GM23338 (cell line): ENCODE measurements around the gene CTAGE9. TPM values are rescaled to one million over a fixed set of nuclear protein-coding genes. Genes with fewer than 3 reads are reported as not detected.

Experiments used
- ATAC-seq: fragments of 200-7000 bp; cut with Tn5 transposase; 3 replicates; pipeline ENCODE4 v1.9.1; 2020
- DNase-seq: peaks from one replicate; pipeline ENCODE4 v3.0.0-alpha.2; 2015; ENCODE audit warnings: low spot score
- H2AFZ ChIP-seq: fragments of 200-600 bp; sonication (generic); 2 replicates; pipeline ENCODE4 v1.8.0; 2016; ENCODE audit warnings: antibody characterized with exemption, mild to moderate bottlenecking, moderate library complexity
- H3F3A ChIP-seq: fragments of 200-600 bp; sonication (generic); replicated peaks from 2 replicates; pipeline ENCODE4 v1.8.0; 2017; ENCODE audit warnings: antibody characterized with exemption, mixed run types, low read depth
- H3K27ac ChIP-seq: fragments of 200-600 bp; sonication (generic); 2 replicates; pipeline ENCODE4 v1.6.1; 2016; ENCODE audit warnings: low read depth
- H3K27me3 ChIP-seq: fragments of 200-600 bp; sonication (generic); 2 replicates; pipeline ENCODE4 v1.8.0; 2016; ENCODE audit warnings: mild to moderate bottlenecking, mixed run types, moderate library complexity; ENCODE audit not compliant: insufficient read depth
- H3K36me3 ChIP-seq: fragments of 200-600 bp; sonication (generic); 2 replicates; pipeline ENCODE4 v1.8.0; 2016; ENCODE audit warnings: mild to moderate bottlenecking; ENCODE audit not compliant: insufficient read depth
- H3K4me1 ChIP-seq: fragments of 200-600 bp; sonication (generic); 2 replicates; pipeline ENCODE4 v1.8.0; 2016; ENCODE audit warnings: mild to moderate bottlenecking, moderate library complexity; ENCODE audit not compliant: insufficient read depth
- H3K4me2 ChIP-seq: fragments of 200-600 bp; sonication (generic); 2 replicates; pipeline ENCODE4 v1.7.1; 2017; ENCODE audit warnings: mixed run types
- H3K4me3 ChIP-seq: fragments of 200-600 bp; sonication (generic); 2 replicates; pipeline ENCODE4 v1.6.1; 2016; ENCODE audit warnings: mixed run types
- H3K79me2 ChIP-seq: fragments of 200-600 bp; sonication (generic); replicated peaks from 2 replicates; pipeline ENCODE4 v1.8.0; 2017; ENCODE audit warnings: mild to moderate bottlenecking; ENCODE audit not compliant: insufficient read depth
- H3K9me2 ChIP-seq: fragments of 200-600 bp; sonication (generic); 2 replicates; pipeline ENCODE4 v1.8.0; 2017; ENCODE audit not compliant: insufficient read depth
- H4K20me1 ChIP-seq: fragments of 200-600 bp; sonication (generic); replicated peaks from 2 replicates; pipeline ENCODE4 v1.8.0; 2017; ENCODE audit warnings: mild to moderate bottlenecking; ENCODE audit not compliant: insufficient read depth
- H3K27ac Mint-ChIP-seq: 2 replicates; pipeline ENCODE4 v1.8.0; 2020; ENCODE audit warnings: inconsistent platforms, mild to moderate bottlenecking, moderate library complexity, mixed read lengths
- H3K27me3 Mint-ChIP-seq: 3 replicates; pipeline ENCODE4 v1.8.0; 2022; ENCODE audit warnings: low read depth, mild to moderate bottlenecking, moderate library complexity, mixed read lengths, inconsistent platforms; ENCODE audit not compliant: insufficient read depth, poor library complexity
- H3K36me3 Mint-ChIP-seq: 3 replicates; pipeline ENCODE4 v1.8.0; 2021; ENCODE audit warnings: low read depth, mild to moderate bottlenecking, inconsistent platforms, moderate library complexity, mixed read lengths
- H3K4me1 Mint-ChIP-seq: 3 replicates; pipeline ENCODE4 v1.8.0; 2020; ENCODE audit warnings: mild to moderate bottlenecking, inconsistent platforms, mixed read lengths
- H3K4me3 Mint-ChIP-seq: 3 replicates; pipeline ENCODE4 v1.8.0; 2021; ENCODE audit warnings: moderate library complexity, mild to moderate bottlenecking, inconsistent platforms, mixed read lengths
- H3K9me3 Mint-ChIP-seq: 3 replicates; pipeline ENCODE4 v1.8.0; 2020; ENCODE audit warnings: moderate library complexity, mild to moderate bottlenecking, inconsistent platforms, mixed read lengths
- EZH2 ChIP-seq: fragments of 200-600 bp; sonication (generic); IDR thresholded peaks from one replicate; pipeline ENCODE4 v1.8.0; 2017; ENCODE audit warnings: antibody characterized with exemption, mild to moderate bottlenecking, low read depth; ENCODE audit not compliant: unreplicated experiment
- EZH2phosphoT487 ChIP-seq: fragments of 200-600 bp; sonication (generic); IDR thresholded peaks from one replicate; pipeline ENCODE4 v1.8.1; 2018; ENCODE audit warnings: antibody characterized with exemption; ENCODE audit not compliant: unreplicated experiment
- NANOG ChIP-seq: IDR thresholded peaks from 2 replicates; pipeline ENCODE4 v1.6.1; 2016; ENCODE audit warnings: antibody characterized with exemption, borderline replicate concordance
- STAT1 ChIP-seq: IDR thresholded peaks from one replicate; pipeline ENCODE4 v1.6.1; 2016; ENCODE audit warnings: antibody characterized with exemption; ENCODE audit not compliant: unreplicated experiment
- ZNF331 ChIP-seq: fragments of 250-450 bp; sonication (Bioruptor Pico); IDR thresholded peaks from 2 replicates; pipeline ENCODE4 v1.5.0; 2020; ENCODE audit warnings: low read depth, mild to moderate bottlenecking, moderate library complexity
- polyA plus RNA-seq: library from polyadenylated mRNA; unstranded; fragments of >200 nt; fragmentation: Nextera tagmentation; extraction: Ambion mirVana; gene quantifications from 2 replicates; pipeline ENCODE4 v1.2.1, GENCODE V29; 2016
- total RNA-seq: library from RNA; depleted of rRNA; stranded (reverse); fragments of >200 nt; shearing (Covaris generic); gene quantifications from 2 replicates; pipeline ENCODE4 v1.2.3, GENCODE V29; 2014
- TF ChIP-seq, protein P1 (sequence below): fragments of 250-450 bp; sonication (Bioruptor Pico); IDR thresholded peaks from 2 replicates; pipeline ENCODE4 v1.5.0; 2020; ENCODE audit warnings: mild to moderate bottlenecking, moderate library complexity
- TF ChIP-seq, protein P2 (sequence below), 2 experiments: fragments of 200-600 bp in 1 of 2; sonication (generic) in 1 of 2; conservative IDR thresholded peaks; 2 replicates each; pipeline versions ENCODE4 v1.5.1 to v1.6.1; 2016 to 2017; ENCODE audit warnings: antibody characterized with exemption in 2 of 2, low read depth in 2 of 2, mild to moderate bottlenecking in 2 of 2, moderate library complexity in 1 of 2
- TF ChIP-seq, protein P3 (sequence below): IDR thresholded peaks from 2 replicates; pipeline ENCODE4 v1.6.1; 2016; ENCODE audit warnings: antibody characterized with exemption

The CTAGE9 gene
- total and polyA plus RNA-seq, 2 experiments from 2014 or later = 0.10 to 0.13 TPM

DNA sequence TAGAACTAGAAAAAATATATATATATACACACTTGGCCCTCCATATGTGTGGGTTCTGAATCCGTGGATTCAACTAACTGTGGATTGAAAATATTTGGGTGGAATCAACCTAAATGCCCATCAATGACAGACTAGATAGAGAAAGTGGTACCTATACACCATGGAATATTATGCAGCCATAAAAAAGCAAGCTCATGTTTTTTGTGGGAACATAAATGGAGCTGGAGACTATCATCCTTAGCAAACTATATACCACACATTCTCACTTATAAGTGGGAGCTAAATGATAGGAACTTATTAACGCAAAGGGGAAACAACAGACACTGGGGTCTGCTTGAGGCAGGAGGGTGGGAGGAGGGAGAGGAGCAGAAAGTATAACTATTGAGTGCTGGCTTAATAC lies 37.6 kb downstream of the CTAGE9 start (continued):
- TF ChIP-seq, protein P1, sequence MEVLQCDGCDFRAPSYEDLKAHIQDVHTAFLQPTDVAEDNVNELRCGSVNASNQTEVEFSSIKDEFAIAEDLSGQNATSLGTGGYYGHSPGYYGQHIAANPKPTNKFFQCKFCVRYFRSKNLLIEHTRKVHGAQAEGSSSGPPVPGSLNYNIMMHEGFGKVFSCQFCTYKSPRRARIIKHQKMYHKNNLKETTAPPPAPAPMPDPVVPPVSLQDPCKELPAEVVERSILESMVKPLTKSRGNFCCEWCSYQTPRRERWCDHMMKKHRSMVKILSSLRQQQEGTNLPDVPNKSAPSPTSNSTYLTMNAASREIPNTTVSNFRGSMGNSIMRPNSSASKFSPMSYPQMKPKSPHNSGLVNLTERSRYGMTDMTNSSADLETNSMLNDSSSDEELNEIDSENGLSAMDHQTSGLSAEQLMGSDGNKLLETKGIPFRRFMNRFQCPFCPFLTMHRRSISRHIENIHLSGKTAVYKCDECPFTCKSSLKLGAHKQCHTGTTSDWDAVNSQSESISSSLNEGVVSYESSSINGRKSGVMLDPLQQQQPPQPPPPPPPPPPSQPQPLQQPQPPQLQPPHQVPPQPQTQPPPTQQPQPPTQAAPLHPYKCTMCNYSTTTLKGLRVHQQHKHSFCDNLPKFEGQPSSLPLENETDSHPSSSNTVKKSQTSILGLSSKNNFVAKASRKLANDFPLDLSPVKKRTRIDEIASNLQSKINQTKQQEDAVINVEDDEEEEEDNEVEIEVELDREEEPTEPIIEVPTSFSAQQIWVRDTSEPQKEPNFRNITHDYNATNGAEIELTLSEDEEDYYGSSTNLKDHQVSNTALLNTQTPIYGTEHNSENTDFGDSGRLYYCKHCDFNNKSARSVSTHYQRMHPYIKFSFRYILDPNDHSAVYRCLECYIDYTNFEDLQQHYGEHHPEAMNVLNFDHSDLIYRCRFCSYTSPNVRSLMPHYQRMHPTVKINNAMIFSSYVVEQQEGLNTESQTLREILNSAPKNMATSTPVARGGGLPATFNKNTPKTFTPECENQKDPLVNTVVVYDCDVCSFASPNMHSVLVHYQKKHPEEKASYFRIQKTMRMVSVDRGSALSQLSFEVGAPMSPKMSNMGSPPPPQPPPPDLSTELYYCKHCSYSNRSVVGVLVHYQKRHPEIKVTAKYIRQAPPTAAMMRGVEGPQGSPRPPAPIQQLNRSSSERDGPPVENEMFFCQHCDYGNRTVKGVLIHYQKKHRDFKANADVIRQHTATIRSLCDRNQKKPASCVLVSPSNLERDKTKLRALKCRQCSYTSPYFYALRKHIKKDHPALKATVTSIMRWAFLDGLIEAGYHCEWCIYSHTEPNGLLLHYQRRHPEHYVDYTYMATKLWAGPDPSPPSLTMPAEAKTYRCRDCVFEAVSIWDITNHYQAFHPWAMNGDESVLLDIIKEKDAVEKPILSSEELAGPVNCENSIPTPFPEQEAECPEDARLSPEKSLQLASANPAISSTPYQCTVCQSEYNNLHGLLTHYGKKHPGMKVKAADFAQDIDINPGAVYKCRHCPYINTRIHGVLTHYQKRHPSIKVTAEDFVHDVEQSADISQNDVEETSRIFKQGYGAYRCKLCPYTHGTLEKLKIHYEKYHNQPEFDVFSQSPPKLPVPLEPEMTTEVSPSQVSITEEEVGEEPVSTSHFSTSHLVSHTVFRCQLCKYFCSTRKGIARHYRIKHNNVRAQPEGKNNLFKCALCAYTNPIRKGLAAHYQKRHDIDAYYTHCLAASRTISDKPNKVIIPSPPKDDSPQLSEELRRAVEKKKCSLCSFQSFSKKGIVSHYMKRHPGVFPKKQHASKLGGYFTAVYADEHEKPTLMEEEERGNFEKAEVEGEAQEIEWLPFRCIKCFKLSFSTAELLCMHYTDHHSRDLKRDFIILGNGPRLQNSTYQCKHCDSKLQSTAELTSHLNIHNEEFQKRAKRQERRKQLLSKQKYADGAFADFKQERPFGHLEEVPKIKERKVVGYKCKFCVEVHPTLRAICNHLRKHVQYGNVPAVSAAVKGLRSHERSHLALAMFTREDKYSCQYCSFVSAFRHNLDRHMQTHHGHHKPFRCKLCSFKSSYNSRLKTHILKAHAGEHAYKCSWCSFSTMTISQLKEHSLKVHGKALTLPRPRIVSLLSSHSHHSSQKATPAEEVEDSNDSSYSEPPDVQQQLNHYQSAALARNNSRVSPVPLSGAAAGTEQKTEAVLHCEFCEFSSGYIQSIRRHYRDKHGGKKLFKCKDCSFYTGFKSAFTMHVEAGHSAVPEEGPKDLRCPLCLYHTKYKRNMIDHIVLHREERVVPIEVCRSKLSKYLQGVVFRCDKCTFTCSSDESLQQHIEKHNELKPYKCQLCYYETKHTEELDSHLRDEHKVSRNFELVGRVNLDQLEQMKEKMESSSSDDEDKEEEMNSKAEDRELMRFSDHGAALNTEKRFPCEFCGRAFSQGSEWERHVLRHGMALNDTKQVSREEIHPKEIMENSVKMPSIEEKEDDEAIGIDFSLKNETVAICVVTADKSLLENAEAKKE (CRISPR knock-in tag) = no peak
- TF ChIP-seq ZNF331 (CRISPR knock-in tag) (no peak), EZH2phosphoT487 (no peak)

DNA sequence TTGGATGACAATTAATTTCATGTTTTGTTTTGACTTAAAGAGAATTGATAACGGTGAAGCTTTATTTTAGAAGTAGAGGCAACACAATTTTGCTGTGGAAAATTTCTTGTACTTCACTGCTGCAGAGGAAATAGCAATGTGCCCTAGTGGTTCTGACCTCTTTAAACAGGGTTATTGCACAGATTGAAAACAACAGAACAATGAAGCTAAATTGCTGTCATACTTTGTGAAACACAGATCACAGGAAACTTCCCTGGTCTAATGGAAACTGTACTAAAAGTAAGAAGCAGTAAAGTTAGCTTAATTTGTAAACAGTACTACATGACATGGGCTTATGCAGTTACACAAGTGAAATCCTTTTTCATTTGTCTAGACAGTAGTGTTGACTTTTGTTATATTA lies 40.9 kb downstream of the CTAGE9 start:
- no peaks in the 10 kb centered on the region for H4K20me1 ChIP-seq
- Mint-ChIP-seq H3K27me3 (no peaks in the 10 kb centered on the region), H3K4me1 (no peaks in the 10 kb centered on the region), H3K4me3 (no peak overlapping the region), H3K36me3 (no peaks in the 10 kb centered on the region), H3K9me3 (no peaks in the 10 kb centered on the region; the same call in 2 of the 3 replicates), H3K27ac (no peak overlapping the region)
- H3F3A ChIP-seq = no peaks in the 10 kb centered on the region
- no peak overlapping the region for H3K4me3 ChIP-seq
- H3K4me2 ChIP-seq = no peak overlapping the region
- ATAC-seq (no peak), DNase-seq (no peak)
- no peaks in the 10 kb centered on the region; the same call in 1 of the 2 replicates for H3K9me2 ChIP-seq
- H3K27me3 ChIP-seq = no peaks in the 10 kb centered on the region
- H2AFZ ChIP-seq = no peak overlapping the region
- no peaks in the 10 kb centered on the region for H3K4me1 ChIP-seq
- H3K79me2 ChIP-seq = no peaks in the 10 kb centered on the region
- H3K27ac ChIP-seq = no peak overlapping the region
- H3K36me3 ChIP-seq = no peaks in the 10 kb centered on the region; the same call in 1 of the 2 replicates
- no peak for TF ChIP-seq EZH2
- no peak for TF ChIP-seq NANOG
- TF ChIP-seq, protein P2, sequence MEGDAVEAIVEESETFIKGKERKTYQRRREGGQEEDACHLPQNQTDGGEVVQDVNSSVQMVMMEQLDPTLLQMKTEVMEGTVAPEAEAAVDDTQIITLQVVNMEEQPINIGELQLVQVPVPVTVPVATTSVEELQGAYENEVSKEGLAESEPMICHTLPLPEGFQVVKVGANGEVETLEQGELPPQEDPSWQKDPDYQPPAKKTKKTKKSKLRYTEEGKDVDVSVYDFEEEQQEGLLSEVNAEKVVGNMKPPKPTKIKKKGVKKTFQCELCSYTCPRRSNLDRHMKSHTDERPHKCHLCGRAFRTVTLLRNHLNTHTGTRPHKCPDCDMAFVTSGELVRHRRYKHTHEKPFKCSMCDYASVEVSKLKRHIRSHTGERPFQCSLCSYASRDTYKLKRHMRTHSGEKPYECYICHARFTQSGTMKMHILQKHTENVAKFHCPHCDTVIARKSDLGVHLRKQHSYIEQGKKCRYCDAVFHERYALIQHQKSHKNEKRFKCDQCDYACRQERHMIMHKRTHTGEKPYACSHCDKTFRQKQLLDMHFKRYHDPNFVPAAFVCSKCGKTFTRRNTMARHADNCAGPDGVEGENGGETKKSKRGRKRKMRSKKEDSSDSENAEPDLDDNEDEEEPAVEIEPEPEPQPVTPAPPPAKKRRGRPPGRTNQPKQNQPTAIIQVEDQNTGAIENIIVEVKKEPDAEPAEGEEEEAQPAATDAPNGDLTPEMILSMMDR (conservative IDR thresholded peaks at IDR 0.05; ENCODE audit: low read depth in 2 of 2) = no peak
- no peak for TF ChIP-seq STAT1
- TF ChIP-seq, protein P3, sequence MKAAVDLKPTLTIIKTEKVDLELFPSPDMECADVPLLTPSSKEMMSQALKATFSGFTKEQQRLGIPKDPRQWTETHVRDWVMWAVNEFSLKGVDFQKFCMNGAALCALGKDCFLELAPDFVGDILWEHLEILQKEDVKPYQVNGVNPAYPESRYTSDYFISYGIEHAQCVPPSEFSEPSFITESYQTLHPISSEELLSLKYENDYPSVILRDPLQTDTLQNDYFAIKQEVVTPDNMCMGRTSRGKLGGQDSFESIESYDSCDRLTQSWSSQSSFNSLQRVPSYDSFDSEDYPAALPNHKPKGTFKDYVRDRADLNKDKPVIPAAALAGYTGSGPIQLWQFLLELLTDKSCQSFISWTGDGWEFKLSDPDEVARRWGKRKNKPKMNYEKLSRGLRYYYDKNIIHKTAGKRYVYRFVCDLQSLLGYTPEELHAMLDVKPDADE = no peak
- no peak for TF ChIP-seq EZH2phosphoT487
